A204.1 (cell line): ENCODE data around the gene GRAMD1B.

Source experiments
- FAIRE-seq: peaks from 2 replicates; lab custom pipeline; 2012; peaks lifted over from hg19 to GRCh38; lab: Jason Lieb, UNC

The GRAMD1B gene

GRCh38 chr11:123409456-123410217 is 20.4 kb upstream of the GRAMD1B start:
- FAIRE-seq = no peak

DNA sequence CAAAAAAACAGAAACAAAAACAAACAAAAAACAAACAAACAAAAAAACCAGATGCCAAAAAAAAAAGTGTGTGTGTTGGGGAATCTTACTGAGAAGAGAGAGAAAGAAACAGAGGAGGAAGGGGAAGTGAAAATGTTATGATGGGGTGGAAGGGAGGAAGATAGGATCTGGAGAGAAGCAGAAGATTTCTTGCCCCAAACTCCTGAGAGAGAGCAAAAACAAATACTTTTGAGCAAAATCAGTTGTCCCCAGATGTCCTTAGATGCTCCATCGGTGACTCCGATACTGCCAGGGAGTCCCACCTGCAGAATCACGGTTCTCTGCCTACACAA is 19.9 kb upstream of the GRAMD1B start:
- no peak for FAIRE-seq

GRCh38 chr11:123413636-123414035 is 16.4 kb upstream of the GRAMD1B start:
- FAIRE-seq = no peak

DNA sequence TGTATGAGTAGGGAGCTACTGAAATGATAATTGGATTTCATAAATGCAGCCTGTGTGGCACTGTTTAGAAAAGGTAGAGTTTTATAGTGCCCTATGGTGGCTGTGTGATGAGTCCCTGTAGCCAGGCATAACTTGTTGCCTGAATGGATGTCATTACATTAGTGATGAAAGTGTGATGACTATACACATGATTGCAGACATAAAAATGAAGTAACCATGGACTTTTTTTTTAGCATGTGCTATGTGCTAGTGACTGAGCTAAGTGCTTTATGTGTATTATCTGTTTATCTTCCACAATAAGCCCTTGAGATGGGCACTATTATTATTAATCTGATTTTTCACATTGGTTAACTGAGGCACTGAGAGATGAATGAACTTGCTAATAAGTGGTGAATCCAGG is 13.5 kb upstream of the GRAMD1B start:
- FAIRE-seq = no peak

DNA sequence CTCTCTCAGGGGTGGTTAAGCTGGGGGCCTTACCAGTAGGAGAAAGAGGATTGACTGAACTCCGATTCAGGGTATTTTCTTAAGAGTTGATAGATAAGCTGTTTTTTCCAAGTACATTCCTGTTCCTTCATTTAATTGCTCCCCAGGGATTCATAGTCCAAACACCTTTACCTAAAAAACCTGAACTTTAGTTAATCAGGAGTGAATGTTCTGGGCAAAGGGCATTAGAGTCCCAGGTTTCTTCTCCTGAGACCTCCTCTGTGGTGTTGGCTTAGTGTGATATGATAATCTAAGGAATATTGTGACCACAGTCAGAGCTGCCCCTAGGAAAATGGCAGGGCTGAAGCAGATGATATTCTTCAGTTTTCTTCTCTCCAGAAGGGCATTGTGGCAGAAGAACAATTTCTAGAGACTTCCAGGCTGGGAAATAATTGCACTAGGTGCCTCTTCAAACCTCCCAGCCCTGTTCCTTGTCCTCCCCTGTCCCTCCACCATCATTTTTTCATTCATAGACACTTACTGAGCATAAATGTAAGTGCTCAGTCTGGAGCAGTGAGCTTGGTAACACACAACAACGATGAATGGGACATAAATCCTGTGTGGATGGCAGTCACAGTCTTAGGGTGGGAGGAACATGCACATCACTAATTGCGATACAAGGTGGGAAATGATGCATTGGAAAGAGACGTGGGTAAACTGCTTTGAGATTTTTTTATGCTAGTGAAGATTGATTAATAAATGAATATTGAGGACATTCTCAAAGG is 11.5 kb upstream of the GRAMD1B start:
- no peak for FAIRE-seq

- FAIRE-seq = no peak
These were observed 10.2 kb upstream of the GRAMD1B start for GRCh38 chr11:123419731-123420452.

DNA sequence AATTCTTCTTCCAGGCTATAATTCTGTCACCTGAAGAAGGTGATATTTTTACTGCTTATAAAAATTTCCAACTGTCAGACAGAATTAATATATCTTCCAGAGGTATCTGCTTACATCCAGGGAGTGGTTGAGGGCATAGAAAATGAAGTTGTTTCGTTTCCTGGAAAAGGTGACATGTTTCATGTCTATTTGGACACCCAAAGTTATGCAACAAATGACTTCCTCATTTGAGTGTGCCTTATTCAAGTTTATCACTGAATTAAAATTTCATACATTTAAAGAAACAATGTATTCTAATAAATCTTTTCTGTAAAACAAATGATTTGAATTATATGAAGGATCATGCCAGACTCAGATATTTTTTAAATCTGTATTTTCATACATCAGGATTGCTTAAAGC is 8.5 kb upstream of the GRAMD1B start:
- no peak for FAIRE-seq

GRCh38 chr11:123425367-123425766 is 4.7 kb upstream of the GRAMD1B start:
- no peak for FAIRE-seq

DNA sequence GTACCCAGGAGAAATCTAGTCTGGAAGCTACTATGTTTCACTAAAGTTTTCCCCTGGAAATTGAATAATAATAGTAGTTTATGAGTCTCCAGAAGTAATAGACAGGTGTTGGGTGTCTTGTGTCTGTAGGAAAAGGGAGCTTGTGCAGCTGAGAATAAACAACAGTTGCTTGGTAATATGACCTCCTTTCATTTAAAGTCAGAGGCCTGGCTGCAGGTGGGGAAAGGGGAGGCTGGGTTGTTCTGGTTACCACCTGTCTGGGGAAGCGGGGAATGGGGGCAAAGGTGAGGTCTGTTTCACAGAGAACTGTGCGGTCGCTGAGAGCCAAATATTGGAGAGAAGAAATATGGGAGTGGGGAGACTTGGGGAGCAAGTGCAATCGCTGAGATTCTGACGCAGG is 3.3 kb upstream of the GRAMD1B start:
- no peak for FAIRE-seq

- no peak for FAIRE-seq
These were observed 2.7 kb upstream of the GRAMD1B start for GRCh38 chr11:123427405-123427804.

DNA sequence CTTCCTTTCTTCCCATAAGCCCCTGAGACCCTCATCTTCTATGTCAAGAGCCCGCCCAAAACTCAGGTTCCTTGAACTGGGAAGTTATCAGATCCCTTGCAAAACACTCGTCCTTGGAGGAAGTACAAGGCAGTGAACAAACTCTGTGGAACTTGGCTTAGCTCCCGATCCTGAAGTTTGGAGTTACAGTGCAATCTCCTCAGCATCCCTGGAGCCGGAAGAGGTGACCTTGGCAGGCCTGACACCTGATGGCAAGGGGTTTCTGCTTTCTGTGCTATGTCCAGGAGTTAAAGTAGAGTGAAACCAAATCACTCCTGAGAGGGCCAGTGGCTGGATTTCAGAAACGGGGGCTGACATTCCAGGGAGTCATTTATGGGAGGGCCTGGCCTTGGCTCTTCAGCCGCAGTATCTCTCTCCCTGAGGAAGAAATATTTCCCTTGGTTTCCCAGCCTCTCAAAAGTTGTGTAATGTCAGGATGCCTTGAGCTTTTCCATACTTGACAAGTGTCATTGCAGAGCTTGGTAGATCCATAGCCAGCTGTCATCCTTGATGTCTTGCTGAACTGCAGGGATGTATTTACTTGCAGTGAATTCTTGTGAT is 1.9 kb upstream of the GRAMD1B start:
- FAIRE-seq = no peak

DNA sequence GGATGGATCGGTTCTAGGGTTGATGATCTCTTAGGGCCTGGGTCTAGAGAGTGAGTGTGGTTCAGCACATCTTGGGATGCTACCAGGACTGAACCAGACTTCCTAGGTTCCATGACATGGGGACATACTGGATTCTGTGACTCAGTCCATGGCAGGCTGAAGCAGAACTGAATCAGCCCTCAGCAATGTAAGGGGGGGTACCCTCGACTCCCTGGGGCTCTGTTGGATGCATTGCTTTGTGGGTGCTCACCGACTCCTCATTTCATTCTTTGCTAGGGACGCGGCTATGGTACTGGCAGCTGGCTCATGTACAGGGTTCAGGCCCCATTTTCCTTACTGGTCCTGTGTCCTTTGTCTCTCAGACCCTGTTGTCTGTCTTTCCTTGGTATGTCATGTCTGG is 733 bp upstream of the GRAMD1B start:
- no peak for FAIRE-seq

DNA sequence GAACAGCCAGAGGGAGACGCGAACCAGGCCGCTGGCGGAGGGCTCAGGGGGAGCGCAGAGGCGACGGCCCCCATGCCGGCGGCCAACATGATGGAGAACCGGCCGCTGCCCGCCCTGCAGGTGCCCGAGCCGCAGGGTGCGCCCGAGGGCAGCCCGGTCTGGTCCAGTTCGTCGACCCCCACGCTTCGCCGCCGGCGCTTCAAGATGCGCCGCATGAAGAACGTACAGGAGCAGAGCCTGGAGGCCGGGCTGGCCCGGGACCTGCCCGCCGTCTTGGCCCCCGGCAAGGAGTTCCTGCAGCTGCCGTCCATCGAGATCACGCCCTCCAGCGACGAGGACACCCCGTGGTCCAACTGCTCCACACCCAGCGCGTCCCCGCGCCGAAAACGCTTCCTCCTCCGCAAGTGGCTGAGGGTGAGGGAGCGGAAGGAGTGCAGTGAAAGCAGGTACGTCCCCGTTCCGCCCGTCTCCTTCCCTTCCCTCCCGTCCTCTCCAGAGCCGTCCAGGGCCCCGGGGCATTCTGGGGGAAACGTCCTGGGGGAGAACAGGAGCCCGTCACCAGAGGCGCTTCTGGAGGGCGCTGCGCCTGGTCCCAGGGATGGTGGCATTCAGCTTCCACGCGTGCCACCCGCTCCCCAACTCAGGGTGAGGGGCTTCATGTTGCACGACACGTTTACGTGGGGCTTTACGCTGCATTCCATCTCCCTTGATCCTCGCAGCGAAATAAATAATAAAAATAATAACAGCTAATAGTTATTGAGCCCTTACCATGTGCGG is 840 bp downstream of the GRAMD1B start:
- no peak for FAIRE-seq

GRCh38 chr11:123431619-123432018 is 1.6 kb downstream of the GRAMD1B start:
- FAIRE-seq = no peak

- FAIRE-seq = no peak
These were observed 4.2 kb downstream of the GRAMD1B start for GRCh38 chr11:123434262-123434661.

GRCh38 chr11:123434911-123435310 is 4.8 kb downstream of the GRAMD1B start:
- no peak for FAIRE-seq

- no peak for FAIRE-seq
These were observed 7.3 kb downstream of the GRAMD1B start for GRCh38 chr11:123437236-123437979.

DNA sequence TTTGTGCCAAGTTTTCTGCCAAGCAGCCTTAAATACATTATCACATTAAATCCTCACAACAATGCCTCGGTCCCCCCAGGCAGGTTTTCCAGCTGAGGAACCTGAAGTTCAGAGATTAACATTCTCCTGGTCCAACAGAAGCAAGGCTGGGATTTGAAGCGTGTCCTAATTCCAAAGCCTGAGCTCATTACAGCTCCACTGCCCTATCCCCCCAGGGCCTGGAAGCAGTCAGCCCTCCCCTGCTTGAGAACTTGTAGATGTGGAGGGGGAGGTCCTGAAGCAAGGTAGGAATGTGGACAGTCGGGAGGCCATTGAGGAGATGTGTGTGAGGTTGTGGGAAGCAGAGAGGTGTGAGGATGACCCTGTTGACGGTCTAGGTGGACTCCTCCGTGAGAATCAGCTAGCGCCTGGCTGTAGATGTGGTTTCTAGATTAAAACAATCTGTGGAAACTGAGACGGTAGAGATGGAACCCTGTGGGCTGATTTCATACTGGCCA is 8.1 kb downstream of the GRAMD1B start:
- FAIRE-seq = no peak

DNA sequence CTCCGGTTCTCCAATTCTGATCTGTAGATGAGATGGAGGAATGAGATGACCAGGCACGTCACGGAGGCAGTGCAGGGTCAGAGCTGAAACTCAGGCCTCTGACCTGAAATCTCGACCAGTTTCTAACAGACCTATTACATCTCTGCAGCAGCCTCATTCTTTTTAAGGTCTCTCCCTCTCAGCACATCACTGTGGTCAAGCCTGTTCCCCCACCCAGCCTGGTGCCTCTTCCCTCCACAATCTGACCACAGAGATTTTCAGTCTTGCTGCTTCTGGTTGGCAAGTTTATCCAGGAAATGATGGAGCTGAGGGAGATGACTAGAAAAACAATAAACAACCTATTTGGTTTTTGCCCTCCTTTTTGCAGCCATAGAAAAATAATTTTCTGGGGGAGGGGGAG is 9.5 kb downstream of the GRAMD1B start:
- FAIRE-seq = no peak

DNA sequence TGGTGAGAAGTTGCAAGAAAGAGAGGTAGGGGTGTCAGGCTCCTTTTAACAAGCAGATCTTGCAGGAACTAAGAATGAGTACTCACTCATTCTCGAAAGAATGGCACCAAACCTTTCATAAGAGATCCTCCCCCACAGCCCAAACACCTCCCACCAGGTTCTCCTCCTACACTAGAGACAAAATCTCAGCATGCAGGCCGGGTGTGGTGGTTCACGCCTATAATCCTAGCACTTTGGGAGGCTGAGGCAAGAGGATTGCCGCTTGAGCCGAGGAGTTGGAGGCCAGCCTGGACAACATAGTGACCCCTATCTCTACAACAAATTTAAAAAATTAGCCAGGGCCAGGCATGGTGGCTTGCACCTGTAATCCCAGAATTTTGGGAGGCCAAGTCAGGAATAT is 11.1 kb downstream of the GRAMD1B start:
- FAIRE-seq = no peak
